ENCODE results near the gene ILF2. TPM values are rescaled to one million over a fixed set of nuclear protein-coding genes. Genes with fewer than 3 reads are reported as not detected.

ILF2 gene
- total RNA-seq, 1 donor from 2014 or later, result 157 TPM

DNA sequence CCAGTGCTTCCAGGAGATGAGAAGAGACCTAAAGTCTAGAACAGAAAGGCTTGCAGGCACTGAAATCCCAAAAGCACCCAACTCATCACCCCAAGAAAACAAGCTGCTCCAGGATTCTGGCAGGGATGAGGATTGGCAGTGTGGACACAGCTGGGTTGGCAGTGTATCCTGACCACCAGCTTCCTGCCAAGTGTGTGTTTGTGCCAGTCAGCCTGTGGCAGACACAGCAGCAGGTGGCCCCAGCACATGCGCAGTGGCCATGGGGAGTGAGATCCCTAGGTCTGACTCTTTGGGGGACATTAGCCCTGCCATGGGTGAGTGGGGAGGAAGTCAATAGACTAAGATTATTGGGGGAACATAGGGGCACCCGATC is 20.9 kb downstream of the ILF2 start:
- Mint-ChIP-seq H3K4me1 (ENCODE audit: unreplicated experiment) (peaks cover 6% of the 10 kb centered on the region), H3K27me3 (ENCODE audit: unreplicated experiment) (no peaks in the 10 kb centered on the region), H3K4me3 (ENCODE audit: unreplicated experiment) (no peak overlapping the region), H3K36me3 (ENCODE audit: unreplicated experiment) (peaks cover 17% of the 10 kb centered on the region), H3K9me3 (ENCODE audit: unreplicated experiment) (no peaks in the 10 kb centered on the region), H3K27ac (ENCODE audit: unreplicated experiment) (peak overlapping the region; percentile 52)
- TF ChIP-seq, protein P1, sequence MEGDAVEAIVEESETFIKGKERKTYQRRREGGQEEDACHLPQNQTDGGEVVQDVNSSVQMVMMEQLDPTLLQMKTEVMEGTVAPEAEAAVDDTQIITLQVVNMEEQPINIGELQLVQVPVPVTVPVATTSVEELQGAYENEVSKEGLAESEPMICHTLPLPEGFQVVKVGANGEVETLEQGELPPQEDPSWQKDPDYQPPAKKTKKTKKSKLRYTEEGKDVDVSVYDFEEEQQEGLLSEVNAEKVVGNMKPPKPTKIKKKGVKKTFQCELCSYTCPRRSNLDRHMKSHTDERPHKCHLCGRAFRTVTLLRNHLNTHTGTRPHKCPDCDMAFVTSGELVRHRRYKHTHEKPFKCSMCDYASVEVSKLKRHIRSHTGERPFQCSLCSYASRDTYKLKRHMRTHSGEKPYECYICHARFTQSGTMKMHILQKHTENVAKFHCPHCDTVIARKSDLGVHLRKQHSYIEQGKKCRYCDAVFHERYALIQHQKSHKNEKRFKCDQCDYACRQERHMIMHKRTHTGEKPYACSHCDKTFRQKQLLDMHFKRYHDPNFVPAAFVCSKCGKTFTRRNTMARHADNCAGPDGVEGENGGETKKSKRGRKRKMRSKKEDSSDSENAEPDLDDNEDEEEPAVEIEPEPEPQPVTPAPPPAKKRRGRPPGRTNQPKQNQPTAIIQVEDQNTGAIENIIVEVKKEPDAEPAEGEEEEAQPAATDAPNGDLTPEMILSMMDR (IDR thresholded peaks at IDR 0.05), result no peak
- DNase-seq (ENCODE audit: extremely low spot score, unreplicated experiment), result no peak

DNA sequence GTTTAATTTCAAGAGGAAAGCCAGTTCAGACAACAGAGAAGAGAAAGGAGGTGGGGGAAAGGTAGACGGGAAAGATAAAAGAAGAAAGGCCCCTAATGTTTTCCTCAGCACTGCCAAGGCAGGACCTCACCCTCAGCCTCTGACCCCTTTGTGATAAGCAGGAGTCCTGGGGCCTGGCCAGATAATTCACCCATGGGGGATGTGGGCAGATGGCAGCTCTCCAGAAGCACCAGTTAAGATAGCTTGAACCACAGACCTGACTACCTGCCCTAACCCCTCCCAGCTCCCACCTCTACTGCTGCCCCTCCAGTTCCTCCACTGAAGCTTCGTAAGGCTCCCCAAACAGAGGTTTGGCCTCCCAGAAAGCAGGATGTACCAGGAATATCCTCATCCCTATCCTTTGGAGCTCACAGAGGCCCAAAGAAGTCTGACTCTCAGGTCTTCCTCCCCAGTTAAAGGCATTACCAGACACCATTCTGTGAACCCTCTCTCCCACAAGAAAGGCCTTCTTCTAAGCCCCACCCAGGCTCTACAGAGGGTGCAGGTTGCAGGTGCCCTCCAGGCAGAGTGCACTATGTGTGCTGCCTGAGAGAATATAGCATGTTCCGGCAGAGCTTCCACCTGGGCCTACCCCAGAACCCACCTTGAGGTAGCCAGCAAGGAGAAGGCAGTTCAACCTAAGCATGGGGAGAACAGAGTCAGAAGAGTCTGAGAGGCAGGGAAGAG is 21.5 kb downstream of the ILF2 start:
- Mint-ChIP-seq H3K9me3 (ENCODE audit: unreplicated experiment) (no peaks in the 10 kb centered on the region), H3K36me3 (ENCODE audit: unreplicated experiment) (peaks cover 23% of the 10 kb centered on the region), H3K27me3 (ENCODE audit: unreplicated experiment) (no peaks in the 10 kb centered on the region), H3K4me1 (ENCODE audit: unreplicated experiment) (peaks cover 6% of the 10 kb centered on the region), H3K27ac (ENCODE audit: unreplicated experiment) (peak overlapping the region; percentile 52), H3K4me3 (ENCODE audit: unreplicated experiment) (no peak overlapping the region)
- TF ChIP-seq, protein P1 (IDR thresholded peaks at IDR 0.05), result no peak
- no peak for DNase-seq (ENCODE audit: extremely low spot score, unreplicated experiment)

DNA sequence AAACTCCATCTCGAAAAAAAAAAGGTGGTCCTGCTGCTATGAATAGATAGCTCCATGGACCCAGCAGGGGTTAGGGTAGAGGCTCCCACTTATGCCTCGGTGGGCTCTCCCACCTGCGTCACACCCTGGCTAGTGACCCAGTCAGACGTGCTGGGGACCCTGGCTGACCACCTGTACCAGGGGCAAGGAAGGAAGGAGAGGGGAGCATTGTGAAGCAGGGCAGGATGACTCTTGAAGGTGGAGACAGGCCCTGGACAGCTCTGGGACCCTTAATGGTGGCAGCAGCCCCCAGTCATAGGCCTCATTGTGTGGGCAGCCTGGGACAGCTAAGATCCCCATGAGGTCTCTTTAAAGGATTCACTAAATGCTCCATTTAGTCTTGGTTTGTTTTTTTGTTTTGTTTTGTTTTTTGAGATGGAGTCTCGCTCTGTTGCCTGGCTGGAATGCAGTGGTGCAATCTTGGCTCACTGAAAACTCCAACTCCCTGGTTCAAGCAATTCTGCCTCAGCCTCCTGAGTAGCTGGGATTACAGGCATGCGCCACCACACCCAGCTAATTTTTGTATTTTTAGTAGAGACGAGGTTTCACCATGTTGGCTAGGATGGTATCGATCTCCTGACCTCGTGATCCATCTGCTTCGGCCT is 22.7 kb downstream of the ILF2 start:
- TF ChIP-seq, protein P1 (IDR thresholded peaks at IDR 0.05), result no peak
- H3K27ac Mint-ChIP-seq (ENCODE audit: unreplicated experiment), result no peak overlapping the region
- H3K27me3 Mint-ChIP-seq (ENCODE audit: unreplicated experiment), result no peaks in the 10 kb centered on the region
- peaks cover 34% of the 10 kb centered on the region for H3K36me3 Mint-ChIP-seq (ENCODE audit: unreplicated experiment)
- peaks cover 6% of the 10 kb centered on the region for H3K4me1 Mint-ChIP-seq (ENCODE audit: unreplicated experiment)
- no peaks in the 10 kb centered on the region for H3K9me3 Mint-ChIP-seq (ENCODE audit: unreplicated experiment)
- H3K4me3 Mint-ChIP-seq (ENCODE audit: unreplicated experiment), result no peak overlapping the region
- DNase-seq (ENCODE audit: extremely low spot score, unreplicated experiment), result no peak

DNA sequence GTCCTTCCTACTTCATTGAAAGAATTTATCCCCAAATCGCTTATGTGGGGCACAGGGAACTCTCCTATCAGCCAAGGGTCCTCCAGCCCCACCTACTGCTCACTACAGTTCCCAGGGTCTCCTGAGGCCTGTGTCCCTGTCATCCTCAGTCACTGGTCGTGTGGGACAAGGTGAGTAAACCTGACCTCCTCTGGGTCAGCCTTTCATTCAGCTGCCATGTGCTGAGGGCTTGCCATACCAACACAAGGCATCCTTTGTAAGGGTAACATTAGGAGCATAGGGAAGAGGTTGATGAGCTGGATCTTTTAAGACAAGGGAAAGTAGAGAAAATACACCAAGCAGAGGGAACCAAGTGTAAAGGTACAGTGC is 23.5 kb downstream of the ILF2 start:
- TF ChIP-seq, protein P1 (IDR thresholded peaks at IDR 0.05), result no peak
- H3K36me3 Mint-ChIP-seq (ENCODE audit: unreplicated experiment), result peaks cover 37% of the 10 kb centered on the region
- no peaks in the 10 kb centered on the region for H3K27me3 Mint-ChIP-seq (ENCODE audit: unreplicated experiment)
- peaks cover 6% of the 10 kb centered on the region for H3K4me1 Mint-ChIP-seq (ENCODE audit: unreplicated experiment)
- H3K9me3 Mint-ChIP-seq (ENCODE audit: unreplicated experiment), result no peaks in the 10 kb centered on the region
- DNase-seq (ENCODE audit: extremely low spot score, unreplicated experiment), result no peak
- peak overlapping the region; percentile 73 for H3K27ac Mint-ChIP-seq (ENCODE audit: unreplicated experiment)
- no peak overlapping the region for H3K4me3 Mint-ChIP-seq (ENCODE audit: unreplicated experiment)

DNA sequence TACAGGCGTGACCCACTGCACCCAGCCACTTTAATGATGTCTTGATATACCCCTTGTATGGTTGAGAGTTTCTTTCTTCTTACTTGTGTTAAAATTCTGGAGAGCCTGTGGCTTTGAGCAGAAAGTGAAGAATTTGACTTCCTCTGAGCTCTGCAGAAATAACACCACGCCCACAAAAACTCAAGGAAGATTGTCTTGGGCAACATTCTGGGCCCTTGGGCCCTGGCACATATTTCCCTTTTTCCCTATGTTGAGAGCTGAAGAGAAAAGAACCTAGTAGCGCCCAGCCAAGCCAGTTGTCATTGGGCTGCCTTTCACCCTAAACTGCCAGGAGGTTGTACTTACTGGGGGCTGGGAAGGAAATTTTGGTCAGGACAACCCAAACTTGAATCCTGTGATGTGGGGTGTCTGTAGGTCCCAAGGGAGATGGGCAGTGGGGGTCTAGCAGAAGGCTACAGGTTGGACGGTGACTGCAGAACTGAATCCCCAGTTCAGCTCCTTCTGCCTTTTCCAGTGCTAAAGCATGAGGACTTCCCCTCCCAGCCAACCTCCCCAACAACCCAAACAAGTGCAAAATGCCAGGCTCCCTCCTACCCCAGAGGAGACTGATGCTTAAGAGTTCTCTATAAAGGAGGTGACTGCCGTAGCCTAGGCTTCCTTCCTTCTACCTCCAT is 24.0 kb downstream of the ILF2 start:
- no peak for DNase-seq (ENCODE audit: extremely low spot score, unreplicated experiment)
- H3K4me3 Mint-ChIP-seq (ENCODE audit: unreplicated experiment), result no peak overlapping the region
- no peaks in the 10 kb centered on the region for H3K27me3 Mint-ChIP-seq (ENCODE audit: unreplicated experiment)
- H3K9me3 Mint-ChIP-seq (ENCODE audit: unreplicated experiment), result no peaks in the 10 kb centered on the region
- H3K4me1 Mint-ChIP-seq (ENCODE audit: unreplicated experiment), result peaks cover 6% of the 10 kb centered on the region
- peaks cover 41% of the 10 kb centered on the region for H3K36me3 Mint-ChIP-seq (ENCODE audit: unreplicated experiment)
- no peak overlapping the region for H3K27ac Mint-ChIP-seq (ENCODE audit: unreplicated experiment)
- TF ChIP-seq, protein P1 (IDR thresholded peaks at IDR 0.05), result no peak
